ENCODE measurements around the gene PACS2. TPM values are rescaled to one million over a fixed set of nuclear protein-coding genes. Genes with fewer than 3 reads are reported as not detected.

Gene PACS2
- total RNA-seq, 4 donors from 2014 or later = 59.8 to 97.4 (median 71.2) TPM

DNA sequence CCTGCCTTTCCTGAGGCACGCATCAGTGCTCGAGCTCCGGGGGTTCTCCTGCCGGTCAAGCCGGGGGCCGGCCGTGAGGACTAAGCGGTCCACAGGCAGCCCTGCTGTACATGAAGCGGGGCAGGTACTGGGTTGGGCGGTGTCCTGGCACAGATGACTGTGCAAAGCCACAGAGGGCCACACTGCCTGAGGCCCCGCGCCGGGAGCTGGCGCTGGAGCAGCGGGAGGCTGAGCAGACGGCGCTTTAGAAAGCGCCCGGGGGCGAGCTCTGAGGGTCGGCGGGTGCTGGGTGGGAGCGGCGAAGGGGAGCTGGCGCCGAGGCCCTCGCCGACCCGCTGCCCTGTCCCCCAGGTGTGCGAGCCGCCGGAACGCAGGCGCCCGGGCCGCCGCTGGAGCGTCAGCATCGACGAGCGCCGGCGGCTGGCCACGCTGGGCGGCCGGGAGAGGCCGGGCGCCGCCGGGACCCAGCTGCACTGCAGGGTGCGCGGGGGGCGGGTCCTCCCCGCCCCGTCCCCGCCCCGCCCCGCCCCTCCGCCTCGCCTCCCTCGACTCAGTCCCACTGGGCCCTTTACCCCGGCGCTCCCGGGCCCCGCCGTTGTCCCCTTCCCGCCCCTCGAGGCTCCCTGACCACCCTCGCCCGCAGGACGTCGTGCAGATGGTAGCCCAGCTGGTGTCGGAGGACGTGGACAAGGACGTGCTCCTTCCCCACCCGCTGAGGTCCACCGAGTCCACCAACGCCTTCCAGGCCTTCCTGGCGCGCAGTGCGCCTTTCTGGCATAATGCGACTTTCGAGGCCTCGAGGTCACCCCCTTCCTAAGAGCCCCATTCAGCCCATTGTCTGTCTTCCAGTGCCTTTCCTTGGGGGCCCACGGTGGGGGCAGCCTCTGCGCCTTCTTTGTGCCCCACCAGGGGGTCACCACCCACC, 96.7 kb downstream of the PACS2 start:
- H3K4me3 ChIP-seq = peak overlapping the region; percentile 42 to 54 (median 44)
- H3K9me3 ChIP-seq = no peaks in the 10 kb centered on the region
- no peak overlapping the region for H3K27ac ChIP-seq (replicated peaks in 1 of 4)
- intact Hi-C loops (cut with DNase I) = no loop called here
- H3K27me3 ChIP-seq = peaks cover 0 to 34% (median 8%) of the 10 kb centered on the region in 4 donors
- H3K4me1 ChIP-seq = peaks cover 19 to 34% (median 27%) of the 10 kb centered on the region in 4 donors
- WGBS = 26% methylated on average over 23 of the region's 86 CpGs
- no peaks in the 10 kb centered on the region for H3K36me3 ChIP-seq
- DNase-seq (ENCODE audit: extremely low spot score) = no peak
- TF ChIP-seq POLR2AphosphoS5 (IDR thresholded peaks at IDR 0.05) (no peak), POLR2A (IDR thresholded peaks at IDR 0.05; ENCODE audit: low read depth) (no peak), EP300 (IDR thresholded peaks at IDR 0.05) (no peak)
- TF ChIP-seq, protein P1, sequence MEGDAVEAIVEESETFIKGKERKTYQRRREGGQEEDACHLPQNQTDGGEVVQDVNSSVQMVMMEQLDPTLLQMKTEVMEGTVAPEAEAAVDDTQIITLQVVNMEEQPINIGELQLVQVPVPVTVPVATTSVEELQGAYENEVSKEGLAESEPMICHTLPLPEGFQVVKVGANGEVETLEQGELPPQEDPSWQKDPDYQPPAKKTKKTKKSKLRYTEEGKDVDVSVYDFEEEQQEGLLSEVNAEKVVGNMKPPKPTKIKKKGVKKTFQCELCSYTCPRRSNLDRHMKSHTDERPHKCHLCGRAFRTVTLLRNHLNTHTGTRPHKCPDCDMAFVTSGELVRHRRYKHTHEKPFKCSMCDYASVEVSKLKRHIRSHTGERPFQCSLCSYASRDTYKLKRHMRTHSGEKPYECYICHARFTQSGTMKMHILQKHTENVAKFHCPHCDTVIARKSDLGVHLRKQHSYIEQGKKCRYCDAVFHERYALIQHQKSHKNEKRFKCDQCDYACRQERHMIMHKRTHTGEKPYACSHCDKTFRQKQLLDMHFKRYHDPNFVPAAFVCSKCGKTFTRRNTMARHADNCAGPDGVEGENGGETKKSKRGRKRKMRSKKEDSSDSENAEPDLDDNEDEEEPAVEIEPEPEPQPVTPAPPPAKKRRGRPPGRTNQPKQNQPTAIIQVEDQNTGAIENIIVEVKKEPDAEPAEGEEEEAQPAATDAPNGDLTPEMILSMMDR (IDR thresholded peaks at IDR 0.05) = no peak

DNA sequence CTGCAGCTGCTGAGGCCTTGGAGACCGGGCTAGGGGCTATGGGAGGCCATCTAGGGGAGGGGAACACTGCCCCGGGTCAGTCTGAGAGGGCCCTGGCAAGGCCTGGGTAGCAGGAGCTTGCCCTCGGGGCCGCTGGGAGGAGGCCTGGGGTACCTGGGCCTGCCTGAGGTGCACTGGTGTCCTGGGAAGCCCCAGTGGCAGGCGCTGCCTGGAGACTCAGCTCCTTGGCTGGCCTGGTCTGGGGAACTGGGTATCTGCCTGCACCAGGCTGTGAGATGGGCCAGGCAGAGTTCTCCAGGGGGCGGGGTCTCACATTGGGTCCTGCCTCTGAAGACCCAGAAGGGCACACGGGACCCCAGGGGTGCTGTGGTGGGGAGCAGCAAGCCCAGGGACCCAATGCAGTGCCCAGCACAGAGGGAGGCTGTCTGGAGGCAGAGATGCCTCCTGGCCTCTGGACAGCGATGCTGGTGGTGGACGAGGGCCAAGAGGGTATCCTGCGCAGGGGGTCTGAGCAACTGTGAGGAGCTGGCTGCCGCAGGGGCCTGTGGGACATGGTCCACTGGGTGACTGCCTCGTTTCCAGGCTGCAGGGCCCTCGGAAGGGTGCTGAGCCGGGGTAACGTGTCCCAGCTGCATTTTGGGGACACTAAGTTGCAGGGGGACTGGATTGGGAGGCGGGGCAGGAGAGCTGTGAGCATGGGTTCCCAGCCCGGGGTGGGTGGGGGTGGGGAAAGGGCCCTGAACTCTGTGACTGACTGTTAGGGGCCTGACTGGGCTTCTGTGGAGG, 97.6 kb downstream of the PACS2 start:
- Histone ChIP-seq H3K27ac (replicated peaks in 1 of 4) (no peak overlapping the region), H3K9me3 (no peaks in the 10 kb centered on the region), H3K36me3 (no peaks in the 10 kb centered on the region), H3K4me1 (peaks cover 19 to 34% (median 27%) of the 10 kb centered on the region in 4 donors), H3K4me3 (no peak overlapping the region), H3K27me3 (peaks cover 0 to 34% (median 8%) of the 10 kb centered on the region in 4 donors)
- WGBS = 70% methylated on average over 2 of the region's 17 CpGs
- TF ChIP-seq POLR2AphosphoS5 (IDR thresholded peaks at IDR 0.05) = no peak
- TF ChIP-seq, protein P1 (IDR thresholded peaks at IDR 0.05) = no peak
- no peak for TF ChIP-seq POLR2A (IDR thresholded peaks at IDR 0.05; ENCODE audit: low read depth)
- TF ChIP-seq EP300 (IDR thresholded peaks at IDR 0.05) = no peak
- intact Hi-C loops (cut with DNase I) = no loop called here
- no peak for DNase-seq (ENCODE audit: extremely low spot score)

DNA sequence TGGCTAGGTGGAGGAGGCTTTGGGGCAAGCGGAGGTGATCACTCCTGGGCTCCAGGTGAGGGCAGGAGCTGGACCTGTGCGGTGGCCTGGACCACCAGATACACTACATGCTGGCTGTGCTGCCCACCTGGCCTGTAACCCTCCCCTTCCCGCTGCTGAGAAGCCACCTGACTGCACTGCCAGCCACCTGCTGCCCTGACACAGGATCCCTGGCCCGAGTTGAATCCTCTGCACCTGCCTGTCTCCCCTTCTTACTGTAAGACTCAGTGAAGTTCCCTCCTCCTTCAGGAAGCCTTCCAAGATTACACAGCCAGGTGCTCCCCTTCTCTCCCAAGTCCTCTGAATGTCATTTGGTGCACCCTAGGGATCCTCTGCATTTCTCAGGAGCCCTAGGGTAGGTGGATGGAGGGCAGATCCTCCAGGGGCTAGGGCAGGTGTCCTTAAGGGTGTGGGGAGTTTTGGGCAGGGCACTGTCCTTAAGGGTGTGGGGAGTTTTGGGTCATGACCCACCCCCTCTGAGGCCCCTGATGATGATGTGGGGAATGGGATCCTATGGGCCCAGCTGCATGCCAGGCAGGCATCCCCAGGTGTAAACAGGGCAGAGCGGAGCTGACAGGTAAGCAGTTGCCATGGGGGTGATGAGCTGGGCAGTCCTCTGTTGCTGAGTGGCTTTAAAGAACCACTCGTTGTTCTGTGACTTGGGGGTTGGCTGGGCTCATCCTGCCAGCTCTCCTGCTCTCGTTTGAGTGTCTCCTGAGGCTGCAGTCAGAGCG, 98.4 kb downstream of the PACS2 start:
- no peaks in the 10 kb centered on the region for H3K9me3 ChIP-seq
- H3K27ac ChIP-seq (replicated peaks in 1 of 4) = no peak overlapping the region
- intact Hi-C loops (cut with DNase I) = no loop called here
- no peak for DNase-seq (ENCODE audit: extremely low spot score)
- H3K4me1 ChIP-seq = peaks cover 19 to 34% (median 27%) of the 10 kb centered on the region in 4 donors
- H3K4me3 ChIP-seq = no peak overlapping the region
- H3K36me3 ChIP-seq = no peaks in the 10 kb centered on the region
- H3K27me3 ChIP-seq = peaks cover 0 to 34% (median 8%) of the 10 kb centered on the region in 4 donors
- TF ChIP-seq EP300 (IDR thresholded peaks at IDR 0.05) (no peak), POLR2AphosphoS5 (IDR thresholded peaks at IDR 0.05) (no peak), POLR2A (IDR thresholded peaks at IDR 0.05; ENCODE audit: low read depth) (no peak)
- TF ChIP-seq, protein P1 (IDR thresholded peaks at IDR 0.05) = no peak
- WGBS = no CpG with 5 or more reads among the region's 8 CpGs

DNA sequence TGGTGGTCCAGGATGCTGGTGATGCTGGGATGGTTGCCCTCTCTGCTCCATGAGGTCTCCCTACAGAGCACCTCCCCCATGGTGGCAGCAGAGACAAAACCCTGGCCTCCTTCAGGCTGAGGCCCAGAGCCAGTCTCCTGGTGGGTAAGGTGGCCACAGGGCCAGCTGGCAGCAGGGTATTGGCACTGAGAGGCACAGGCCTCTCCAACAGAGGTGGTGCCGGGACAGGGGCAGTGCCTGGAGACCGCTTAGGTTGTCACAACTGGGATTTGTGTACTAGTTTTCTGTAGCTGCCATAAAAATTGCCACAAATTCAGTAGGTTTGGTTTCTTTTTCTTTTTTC, 99.0 kb downstream of the PACS2 start:
- intact Hi-C loops (cut with DNase I) = no loop called here
- peaks cover 19 to 37% (median 29%) of the 10 kb centered on the region in 4 donors for H3K4me1 ChIP-seq
- no peak overlapping the region for H3K4me3 ChIP-seq
- no peaks in the 10 kb centered on the region for H3K36me3 ChIP-seq
- H3K9me3 ChIP-seq = no peaks in the 10 kb centered on the region
- TF ChIP-seq, protein P1 (IDR thresholded peaks at IDR 0.05) = no peak
- TF ChIP-seq POLR2AphosphoS5 (IDR thresholded peaks at IDR 0.05) = no peak
- no peak for TF ChIP-seq POLR2A (IDR thresholded peaks at IDR 0.05; ENCODE audit: low read depth)
- no peak for TF ChIP-seq EP300 (IDR thresholded peaks at IDR 0.05)
- no peak overlapping the region for H3K27ac ChIP-seq (replicated peaks in 1 of 4)
- peaks cover 0 to 34% (median 8%) of the 10 kb centered on the region in 4 donors for H3K27me3 ChIP-seq
- DNase-seq (ENCODE audit: extremely low spot score) = no peak
- WGBS = 100% methylated on average over 2 of the region's 2 CpGs

Data from esophagus muscularis mucosa (tissue), 4 donors.